ENCODE measurements around the gene APOA5. TPM values are rescaled to one million over a fixed set of nuclear protein-coding genes. Genes with fewer than 3 reads are reported as not detected.

The APOA5 gene
- total RNA-seq, 1 donor from 2014 or later, result not detected

DNA sequence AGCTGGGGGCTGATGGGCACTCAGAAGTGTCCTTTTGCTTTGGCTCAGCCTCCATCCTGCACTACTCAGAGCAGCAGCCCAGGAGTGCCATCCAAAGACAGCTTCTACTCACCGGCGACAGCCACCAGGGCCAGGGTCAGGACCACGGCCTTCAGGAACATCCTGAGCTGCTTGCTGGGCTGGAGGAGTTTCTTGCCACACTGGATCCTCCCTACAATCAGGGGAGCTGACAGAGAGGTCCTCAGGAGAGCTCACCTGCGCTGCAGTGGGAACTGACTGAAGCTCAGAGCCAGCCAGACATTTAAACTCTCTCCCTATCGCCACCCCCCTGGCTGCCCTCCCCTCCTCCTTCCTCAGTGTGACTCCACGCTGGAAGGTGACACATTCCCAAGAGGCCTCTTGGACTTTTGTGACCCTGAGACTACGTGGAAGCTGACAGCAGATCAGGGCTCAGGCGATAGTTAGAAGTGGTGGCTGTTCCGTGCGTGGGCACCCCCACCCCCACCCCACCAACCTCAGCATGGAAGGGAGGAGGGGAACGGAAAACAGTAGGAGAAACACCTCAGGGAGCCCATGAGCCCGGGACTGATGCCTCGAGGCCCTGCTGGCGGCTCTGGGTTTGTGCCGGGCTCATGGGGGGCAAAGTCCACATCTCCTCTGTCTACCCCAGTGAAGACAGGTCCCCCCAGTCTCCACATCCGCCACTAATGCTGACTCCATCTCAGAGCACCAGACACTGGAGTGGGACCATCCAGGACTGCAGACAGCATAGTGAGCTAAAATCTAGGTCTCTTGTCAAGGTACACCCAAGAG is 31.6 kb upstream of the APOA5 start, which contains the start of gene APOA4:
Gene APOA4 (minus strand): TSS at position 274 of the 813 bp plus-strand sequence. CDS start 113 bp downstream, at position 161.
- H3K36me3 Mint-ChIP-seq, result no peaks in the 10 kb centered on the region

DNA sequence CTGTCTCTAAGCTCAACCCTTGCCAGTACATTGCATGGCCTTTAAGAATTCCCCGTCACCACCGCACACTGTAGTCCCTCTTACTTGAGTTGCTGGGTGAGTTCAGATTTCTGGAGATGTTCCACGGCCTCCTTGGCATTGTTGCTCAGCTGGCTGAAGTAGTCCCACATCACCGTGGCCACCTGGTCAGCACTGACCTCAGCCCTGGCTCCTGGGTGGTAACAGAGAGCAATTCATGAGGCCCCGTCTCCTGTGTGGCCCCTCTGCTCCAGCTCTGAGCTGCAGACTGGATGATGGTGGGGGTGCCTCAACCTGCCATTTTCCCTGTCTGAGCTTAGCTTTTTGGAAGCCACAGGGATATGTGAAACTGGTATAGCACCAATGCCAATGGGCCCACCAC is 30.9 kb upstream of the APOA5 start:
- Mint-ChIP-seq H3K36me3 (no peaks in the 10 kb centered on the region), H3K9me3 (no peaks in the 10 kb centered on the region), H3K27me3 (no peaks in the 10 kb centered on the region), H3K4me3 (no peak overlapping the region), H3K4me1 (ENCODE audit: unreplicated experiment) (peaks cover 6% of the 10 kb centered on the region), H3K27ac (no peak overlapping the region)
- no peak for DNase-seq (ENCODE audit: extremely low spot score, unreplicated experiment)
- TF ChIP-seq, protein P1, sequence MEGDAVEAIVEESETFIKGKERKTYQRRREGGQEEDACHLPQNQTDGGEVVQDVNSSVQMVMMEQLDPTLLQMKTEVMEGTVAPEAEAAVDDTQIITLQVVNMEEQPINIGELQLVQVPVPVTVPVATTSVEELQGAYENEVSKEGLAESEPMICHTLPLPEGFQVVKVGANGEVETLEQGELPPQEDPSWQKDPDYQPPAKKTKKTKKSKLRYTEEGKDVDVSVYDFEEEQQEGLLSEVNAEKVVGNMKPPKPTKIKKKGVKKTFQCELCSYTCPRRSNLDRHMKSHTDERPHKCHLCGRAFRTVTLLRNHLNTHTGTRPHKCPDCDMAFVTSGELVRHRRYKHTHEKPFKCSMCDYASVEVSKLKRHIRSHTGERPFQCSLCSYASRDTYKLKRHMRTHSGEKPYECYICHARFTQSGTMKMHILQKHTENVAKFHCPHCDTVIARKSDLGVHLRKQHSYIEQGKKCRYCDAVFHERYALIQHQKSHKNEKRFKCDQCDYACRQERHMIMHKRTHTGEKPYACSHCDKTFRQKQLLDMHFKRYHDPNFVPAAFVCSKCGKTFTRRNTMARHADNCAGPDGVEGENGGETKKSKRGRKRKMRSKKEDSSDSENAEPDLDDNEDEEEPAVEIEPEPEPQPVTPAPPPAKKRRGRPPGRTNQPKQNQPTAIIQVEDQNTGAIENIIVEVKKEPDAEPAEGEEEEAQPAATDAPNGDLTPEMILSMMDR (conservative IDR thresholded peaks at IDR 0.05), result no peak

More for the DNA sequence above, 31.6 kb upstream of the APOA5 start, which contains the start of gene APOA4:
- no peaks in the 10 kb centered on the region for H3K9me3 Mint-ChIP-seq
- peaks cover 8% of the 10 kb centered on the region for H3K4me1 Mint-ChIP-seq (ENCODE audit: unreplicated experiment)
- no peaks in the 10 kb centered on the region for H3K27me3 Mint-ChIP-seq
- no peak for DNase-seq (ENCODE audit: extremely low spot score, unreplicated experiment)
- no peak within 1 kb of the TSS for H3K4me3 Mint-ChIP-seq
- TF ChIP-seq, protein P1 (conservative IDR thresholded peaks at IDR 0.05), result no peak
- no peak within 1 kb of the TSS for H3K27ac Mint-ChIP-seq

DNA sequence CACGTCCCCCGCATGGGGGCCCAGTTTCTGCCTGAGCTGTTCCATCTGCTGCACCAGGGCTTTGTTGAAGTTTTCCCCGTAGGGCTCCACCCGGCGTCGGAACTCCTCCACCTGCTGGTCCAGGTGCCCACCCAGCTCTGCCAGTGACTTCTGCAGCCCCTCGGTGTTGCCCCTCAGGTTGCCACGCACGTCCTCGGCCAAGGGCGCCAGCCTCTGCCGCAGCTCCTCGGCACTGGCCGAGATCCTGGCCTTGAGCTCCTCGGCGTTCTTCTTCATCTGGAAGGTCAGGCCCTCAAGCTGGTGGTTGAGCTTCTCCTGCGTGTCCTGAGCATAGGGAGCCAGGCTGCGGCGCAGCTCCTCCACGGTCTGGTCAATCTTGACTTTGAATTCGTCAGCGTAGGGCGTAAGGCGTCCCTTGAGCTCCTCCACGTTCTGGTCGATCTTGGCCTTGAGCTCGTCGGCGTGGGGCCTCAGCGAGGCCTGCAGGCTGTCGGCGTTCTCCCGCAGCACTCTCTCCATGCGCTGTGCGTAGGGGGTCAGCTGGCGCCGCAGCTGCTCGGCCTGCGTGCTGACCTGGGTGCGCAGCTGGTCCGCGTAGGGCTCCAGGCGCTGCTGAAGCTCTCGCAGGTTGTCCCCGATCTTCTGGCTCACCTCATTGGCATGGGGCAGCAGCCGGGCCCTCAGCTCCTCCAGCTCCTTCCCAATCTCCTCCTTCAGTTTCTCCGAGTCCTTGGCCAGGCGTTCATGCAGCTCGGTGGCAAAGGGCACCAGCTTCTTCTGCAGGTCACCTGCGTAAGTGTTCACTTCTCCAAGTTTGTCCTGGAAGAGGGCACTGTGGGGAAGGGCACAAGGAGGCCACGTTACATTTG is 29.6 kb upstream of the APOA5 start:
- no peak for DNase-seq (ENCODE audit: extremely low spot score, unreplicated experiment)
- H3K36me3 Mint-ChIP-seq, result no peaks in the 10 kb centered on the region
- TF ChIP-seq, protein P1 (conservative IDR thresholded peaks at IDR 0.05), result no peak
- no peak overlapping the region for H3K27ac Mint-ChIP-seq
- H3K27me3 Mint-ChIP-seq, result no peaks in the 10 kb centered on the region
- no peak overlapping the region for H3K4me3 Mint-ChIP-seq
- peaks cover under 1% of the 10 kb centered on the region for H3K4me1 Mint-ChIP-seq (ENCODE audit: unreplicated experiment)
- no peaks in the 10 kb centered on the region for H3K9me3 Mint-ChIP-seq

DNA sequence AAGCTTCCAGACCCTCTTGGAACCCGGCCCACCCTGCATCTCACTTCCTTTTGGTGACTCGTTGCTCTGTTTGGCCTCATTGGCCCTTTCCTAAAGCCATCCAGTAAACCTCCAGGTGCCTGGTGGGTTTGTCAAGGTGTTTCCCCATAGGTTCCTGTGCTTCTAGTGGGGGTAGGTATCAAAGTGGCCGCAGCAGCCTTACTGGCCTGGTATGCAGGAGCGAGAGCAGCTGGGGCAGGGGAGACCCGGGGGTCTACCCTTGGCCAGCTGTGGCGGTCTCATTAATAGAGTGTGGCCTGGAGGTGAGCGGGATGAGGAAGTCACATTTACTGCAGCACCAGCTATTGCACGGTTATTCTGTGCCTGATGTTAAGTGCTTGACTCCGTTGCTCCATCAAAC is 27.4 kb upstream of the APOA5 start:
- TF ChIP-seq, protein P1 (conservative IDR thresholded peaks at IDR 0.05), result no peak
- Mint-ChIP-seq H3K4me3 (no peak overlapping the region), H3K36me3 (no peaks in the 10 kb centered on the region), H3K27me3 (no peaks in the 10 kb centered on the region), H3K4me1 (ENCODE audit: unreplicated experiment) (no peaks in the 10 kb centered on the region), H3K27ac (no peak overlapping the region), H3K9me3 (no peaks in the 10 kb centered on the region)
- DNase-seq (ENCODE audit: extremely low spot score, unreplicated experiment), result no peak

DNA sequence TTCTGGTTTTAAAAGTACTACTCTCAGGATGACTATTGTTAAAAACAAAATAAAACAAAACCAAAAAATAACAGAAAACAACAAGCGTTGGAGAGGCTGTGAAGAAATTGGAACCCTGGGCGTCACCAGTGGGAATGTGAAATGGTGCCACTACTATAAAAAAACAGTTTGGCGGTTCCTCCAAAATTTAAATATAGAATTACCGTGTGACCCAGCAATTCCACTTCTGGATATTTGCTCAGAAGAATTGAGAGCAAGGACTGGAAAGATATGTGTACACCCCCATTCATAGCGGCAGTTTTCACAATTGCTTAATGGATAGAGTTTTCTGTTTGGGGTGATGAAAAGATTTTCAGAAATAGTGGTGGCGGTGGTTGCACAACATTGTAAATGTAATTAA is 22.8 kb upstream of the APOA5 start:
- H3K9me3 Mint-ChIP-seq, result no peaks in the 10 kb centered on the region
- H3K27me3 Mint-ChIP-seq, result no peaks in the 10 kb centered on the region
- no peak overlapping the region for H3K4me3 Mint-ChIP-seq
- TF ChIP-seq, protein P1 (conservative IDR thresholded peaks at IDR 0.05), result no peak
- no peak for DNase-seq (ENCODE audit: extremely low spot score, unreplicated experiment)
- no peaks in the 10 kb centered on the region for H3K4me1 Mint-ChIP-seq (ENCODE audit: unreplicated experiment)
- no peak overlapping the region for H3K27ac Mint-ChIP-seq
- no peaks in the 10 kb centered on the region for H3K36me3 Mint-ChIP-seq
